CD4-positive, alpha-beta T cell treated with Interferon alpha-2 for 1 hour (primary cell): ENCODE data around the gene MB21D2.
A peak's percentile ranks its signal among the peaks of the same experiment; 100 is the strongest.

Source experiments
- DNase-seq, 2 donors: peaks; one replicate each; pipeline ENCODE4 v3.0.0-alpha.2; 2020 to 2022

MB21D2 gene

GRCh38 chr3:192830291-192831110 is 87.2 kb downstream of the MB21D2 start:
- no peak for DNase-seq

- DNase-seq = no peak
These were observed 89.6 kb downstream of the MB21D2 start for GRCh38 chr3:192827863-192828594.

GRCh38 chr3:192827208-192827607 is 90.4 kb downstream of the MB21D2 start:
- DNase-seq = no peak

- DNase-seq = no peak
These were observed 91.2 kb downstream of the MB21D2 start for GRCh38 chr3:192826214-192827006.

GRCh38 chr3:192825657-192826200 is 91.9 kb downstream of the MB21D2 start:
- no peak for DNase-seq

- no peak for DNase-seq
These were observed 92.4 kb downstream of the MB21D2 start for GRCh38 chr3:192825216-192825615.

- no peak for DNase-seq
These were observed 93.3 kb downstream of the MB21D2 start for GRCh38 chr3:192824313-192824712.

GRCh38 chr3:192821161-192821560 is 96.5 kb downstream of the MB21D2 start:
- DNase-seq = no peak

GRCh38 chr3:192820161-192820560 is 97.5 kb downstream of the MB21D2 start:
- DNase-seq = no peak

GRCh38 chr3:192819001-192819569 is 98.6 kb downstream of the MB21D2 start:
- peak in 1 of 2 donors; percentile 34 for DNase-seq

GRCh38 chr3:192818126-192818525 is 99.5 kb downstream of the MB21D2 start:
- DNase-seq = no peak

- no peak for DNase-seq
These were observed 100.2 kb downstream of the MB21D2 start for GRCh38 chr3:192817506-192817905.

GRCh38 chr3:192817053-192817452 is 100.6 kb downstream of the MB21D2 start:
- no peak for DNase-seq

- DNase-seq = peak in 1 of 2 donors; percentile 50
These were observed 101.3 kb downstream of the MB21D2 start for GRCh38 chr3:192816351-192816750.

GRCh38 chr3:192812743-192813383 is 104.8 kb downstream of the MB21D2 start:
- DNase-seq = peak in 1 of 2 donors; percentile 25

- no peak for DNase-seq
These were observed 111.9 kb downstream of the MB21D2 start for GRCh38 chr3:192805711-192806110.

- no peak for DNase-seq
These were observed 113.2 kb downstream of the MB21D2 start for GRCh38 chr3:192804502-192804901.

- peak in 1 of 2 donors; percentile 11 for DNase-seq
These were observed 114.4 kb downstream of the MB21D2 start for GRCh38 chr3:192802957-192803899.

- DNase-seq = no peak
These were observed 115.7 kb downstream of the MB21D2 start for GRCh38 chr3:192801985-192802384.

- no peak for DNase-seq
These were observed 117.9 kb downstream of the MB21D2 start for GRCh38 chr3:192799721-192800120.

- DNase-seq = no peak
These were observed 122.6 kb downstream of the MB21D2 start for GRCh38 chr3:192795021-192795420.
